Measurements from ENCODE around the gene VTA1. TPM values are rescaled to one million over a fixed set of nuclear protein-coding genes. Genes with fewer than 3 reads are reported as not detected.

VTA1 gene
- total RNA-seq, 1 experiment from 2014 or later, result 67.8 TPM

GRCh38 chr6:142189057-142189456 lies 42.0 kb downstream of the VTA1 start (continued):
- no peak for TF ChIP-seq TCF7L2 (IDR thresholded peaks at IDR 0.05; ENCODE audit: borderline replicate concordance, extremely low read depth, insufficient read depth, insufficient read length)
- no peak for TF ChIP-seq SIN3A (IDR thresholded peaks at IDR 0.05; ENCODE audit: low read depth)

- Histone ChIP-seq H2AFZ (ENCODE audit: low read depth, low read length, poor library complexity, severe bottlenecking) (no peak overlapping the region), H3K4me3 (replicated peaks in 1 of 2; ENCODE audit: low read depth in 1 of 2, low read length in 2 of 2) (no peak overlapping the region), H3K9me3 (ENCODE audit: control insufficient read depth in 1 of 2, insufficient read depth in 1 of 2, low read depth in 1 of 2, low read length in 2 of 2) (no peaks in the 10 kb centered on the region), H3K36me3 (ENCODE audit: control insufficient read depth in 1 of 2, insufficient read depth in 2 of 2, low read length in 2 of 2) (peaks cover 2 to 6% of the 10 kb centered on the region in 2 experiments; a peak in 1 of 4 replicates), H3K27ac (ENCODE audit: low read depth, low read length) (no peak overlapping the region), H3K79me2 (ENCODE audit: insufficient read depth, low read length) (peaks cover 70% of the 10 kb centered on the region), H3K9ac (ENCODE audit: low read length) (no peak overlapping the region), H3K4me2 (ENCODE audit: low read length) (no peak overlapping the region), H4K20me1 (ENCODE audit: insufficient read depth) (peaks cover 4% of the 10 kb centered on the region; the same call in 1 of the 2 replicates), H3K27me3 (ENCODE audit: insufficient read depth, low read length) (no peaks in the 10 kb centered on the region), H3K9me2 (ENCODE audit: insufficient read depth) (no peaks in the 10 kb centered on the region), H3K4me1 (ENCODE audit: control insufficient read depth in 1 of 2, insufficient read depth in 2 of 2, low read length in 2 of 2) (no peaks in the 10 kb centered on the region)
- TF ChIP-seq POLR2AphosphoS5 (IDR thresholded peaks at IDR 0.05; ENCODE audit: low read depth, low read length) (no peak), CTCF (IDR thresholded peaks at IDR 0.05 in 2 of 3, conservative IDR thresholded peaks at IDR 0.05 in 1 of 3; ENCODE audit: borderline replicate concordance in 1 of 3, insufficient read depth in 1 of 3, low read depth in 2 of 3, low read length in 2 of 3) (no peak), ZNF274 (IDR thresholded peaks at IDR 0.05; ENCODE audit: low read depth, low read length) (no peak), MAX (IDR thresholded peaks at IDR 0.05) (no peak)
- POLR2A ChIA-PET, result no interaction called here
- RAD21 ChIA-PET (ENCODE audit: low non-redundant PET in 1 of 2, low total read pairs in 2 of 2, uncharacterized antibody in 2 of 2, unreplicated experiment in 2 of 2), result no interaction called here
- no peak for DNase-seq (ENCODE audit: low read depth, low spot score)
- no TSS peak for BruUV-seq (replicated peaks)
- no peak for ATAC-seq
- CTCF ChIA-PET, result no interaction called here
- intact Hi-C loops (cut with micrococcal nuclease), result no loop called here
Measured at GRCh38 chr6:142192343-142192742, 45.3 kb downstream of the VTA1 start.

All from HCT116 (cell line).